K562 (cell line): ENCODE data around the gene UBE2N. TPM values are rescaled to one million over a fixed set of nuclear protein-coding genes. Genes with fewer than 3 reads are reported as not detected.

ENCODE experiments used
- BCLAF1 ChIP-seq, 2 experiments: fragments of 450-650 bp in 1 of 2; IDR thresholded peaks; 2 replicates each; pipeline ENCODE4 v1.6.1; 2011 to 2017; ENCODE audit warnings: low read depth in 2 of 2, antibody characterized with exemption in 1 of 2, borderline replicate concordance in 1 of 2, low read length in 1 of 2, mild to moderate bottlenecking in 1 of 2, mixed read lengths in 1 of 2; ENCODE audit not compliant: control insufficient read depth in 1 of 2
- CHD2 ChIP-seq: IDR thresholded peaks from 2 replicates; pipeline ENCODE4 v1.6.1; 2011; ENCODE audit warnings: low read depth, low read length
- GATA2 ChIP-seq: sonication (generic); formaldehyde crosslinking; IDR thresholded peaks from 2 replicates; pipeline ENCODE4 v1.4.0; 2020; ENCODE audit warnings: mild to moderate bottlenecking, missing genetic modification reagents
- HOMEZ ChIP-seq: fragments of 250-450 bp; sonication (Bioruptor Pico); IDR thresholded peaks from 2 replicates; pipeline ENCODE4 v1.4.0; 2020; ENCODE audit warnings: mild to moderate bottlenecking, moderate library complexity
- KLF1 ChIP-seq: fragments of 450-650 bp; IDR thresholded peaks from 2 replicates; pipeline ENCODE4 v1.6.1; 2016; ENCODE audit warnings: missing genetic modification characterization, missing compliant biosample characterization
- MNT ChIP-seq, 2 experiments: fragments of 450-650 bp; conservative IDR thresholded peaks; 2 replicates each; pipeline ENCODE4 v1.6.1; 2017; ENCODE audit warnings: mild to moderate bottlenecking in 2 of 2, moderate library complexity in 2 of 2
- NFIC ChIP-seq: fragments of 450-650 bp; IDR thresholded peaks from 2 replicates; pipeline ENCODE4 v1.6.1; 2017; ENCODE audit warnings: mild to moderate bottlenecking, inconsistent platforms
- PYGO2 ChIP-seq: fragments of 450-650 bp; IDR thresholded peaks from 2 replicates; pipeline ENCODE4 v1.6.1; 2016; ENCODE audit warnings: mild to moderate bottlenecking, missing genetic modification characterization, moderate library complexity, missing compliant biosample characterization
- RBBP5 ChIP-seq: fragments of 200-600 bp; sonication (generic); IDR thresholded peaks from 2 replicates; pipeline ENCODE4 v1.6.1; 2012; ENCODE audit warnings: borderline replicate concordance, mild to moderate bottlenecking, low read length, control low read depth, inconsistent platforms; ENCODE audit not compliant: insufficient read depth, poor library complexity, severe bottlenecking
- SAP30 ChIP-seq: fragments of 200-600 bp; sonication (generic); IDR thresholded peaks from 2 replicates; pipeline ENCODE4 v1.6.1; 2012; ENCODE audit warnings: borderline replicate concordance, low read depth, mild to moderate bottlenecking, moderate library complexity, low read length, control low read depth, inconsistent platforms; ENCODE audit not compliant: insufficient read depth, poor library complexity, severe bottlenecking
- SMARCA5 ChIP-seq: fragments of 450-650 bp; IDR thresholded peaks from 2 replicates; pipeline ENCODE4 v1.6.1; 2016
- TAL1 ChIP-seq: fragments of 450-650 bp; IDR thresholded peaks from 2 replicates; pipeline ENCODE4 v1.6.1; 2016; ENCODE audit warnings: mild to moderate bottlenecking
- ZNF561 ChIP-seq: fragments of 450-650 bp; formaldehyde crosslinking; conservative IDR thresholded peaks from 2 replicates; pipeline ENCODE4 v1.4.0; 2020; ENCODE audit warnings: mild to moderate bottlenecking, moderate library complexity
- ZNF707 ChIP-seq: fragments of 250-450 bp; sonication (Bioruptor Pico); conservative IDR thresholded peaks from 2 replicates; pipeline ENCODE4 v1.8.0; 2022; ENCODE audit warnings: inconsistent platforms, mild to moderate bottlenecking, moderate library complexity
- ZNF79 ChIP-seq: fragments of 250-450 bp; sonication (Bioruptor Pico); IDR thresholded peaks from 2 replicates; pipeline ENCODE4 v1.4.0; 2020; ENCODE audit warnings: low read depth, mild to moderate bottlenecking, moderate library complexity
- polyA plus RNA-seq, 8 experiments: library from polyadenylated mRNA; depleted of rRNA in 4 of 8; stranded (reverse) in 5 of 8; unstranded in 3 of 8; fragments of >200 nt; fragmentation: Nextera tagmentation in 2 of 8; fragmentation: Illumina TruSeq in 1 of 8; extraction: Ambion mirVana in 2 of 8; extraction: Trizol in 1 of 8; gene quantifications; 2 replicates each; pipeline versions ENCODE4 v1.2.1 to v1.2.3, GENCODE V29; 2011 to 2014; ENCODE audit warnings: inconsistent platforms in 1 of 8, missing spikeins in 1 of 8
- total RNA-seq, 7 experiments: library from RNA; depleted of rRNA in 6 of 7; stranded (reverse); fragments of >200 nt in 6 of 7; fragmentation: Illumina TruSeq in 2 of 7; extraction: Trizol in 2 of 7; gene quantifications; 2 replicates each; pipeline versions ENCODE4 v1.2.1 to v1.2.3, GENCODE V29; 2011 to 2021; ENCODE audit warnings: low replicate concordance in 1 of 7
- TF ChIP-seq, protein P1 (sequence below): fragments of 250-450 bp; sonication (Bioruptor Pico); IDR thresholded peaks from 2 replicates; pipeline ENCODE4 v1.9.0; 2021; ENCODE audit warnings: mild to moderate bottlenecking, inconsistent platforms
- TF ChIP-seq, protein P2 (sequence below): fragments of 450-650 bp; IDR thresholded peaks from 2 replicates; pipeline ENCODE4 v1.6.1; 2016

UBE2N gene
- total and polyA plus RNA-seq, 9 of the 15 experiments (the other 6 are each of a cell fraction or from before 2014, with no cell fraction given): 189 to 826 (median 260) TPM

GRCh38 chr12:93441617-93442410 lies at the start of gene UBE2N (continued):
- TF ChIP-seq KLF1 (tag) (no peak), BCLAF1 (IDR thresholded peaks at IDR 0.05; ENCODE audit: borderline replicate concordance in 1 of 2, control insufficient read depth in 1 of 2, low read depth in 2 of 2, low read length in 1 of 2) (0 out of 4 replicates have a peak, but pooled peaks of 1 of the 2 experiments have one; percentile 77), GATA2 (CRISPR knock-in tag) (no peak), HOMEZ (CRISPR knock-in tag) (no peak), NFIC (peak; percentile 48), PYGO2 (tag) (no peak), RBBP5 (peak; percentile 95), ZNF707 (CRISPR knock-in tag) (no peak), CHD2 (peak; percentile 90), SAP30 (peak; percentile 70), TAL1 (no peak), MNT (conservative IDR thresholded peaks at IDR 0.05) (peak; percentile 82 to 93), ZNF79 (CRISPR knock-in tag) (no peak), ZNF561 (CRISPR knock-in tag) (no peak), SMARCA5 (no peak)
- TF ChIP-seq, protein P1, sequence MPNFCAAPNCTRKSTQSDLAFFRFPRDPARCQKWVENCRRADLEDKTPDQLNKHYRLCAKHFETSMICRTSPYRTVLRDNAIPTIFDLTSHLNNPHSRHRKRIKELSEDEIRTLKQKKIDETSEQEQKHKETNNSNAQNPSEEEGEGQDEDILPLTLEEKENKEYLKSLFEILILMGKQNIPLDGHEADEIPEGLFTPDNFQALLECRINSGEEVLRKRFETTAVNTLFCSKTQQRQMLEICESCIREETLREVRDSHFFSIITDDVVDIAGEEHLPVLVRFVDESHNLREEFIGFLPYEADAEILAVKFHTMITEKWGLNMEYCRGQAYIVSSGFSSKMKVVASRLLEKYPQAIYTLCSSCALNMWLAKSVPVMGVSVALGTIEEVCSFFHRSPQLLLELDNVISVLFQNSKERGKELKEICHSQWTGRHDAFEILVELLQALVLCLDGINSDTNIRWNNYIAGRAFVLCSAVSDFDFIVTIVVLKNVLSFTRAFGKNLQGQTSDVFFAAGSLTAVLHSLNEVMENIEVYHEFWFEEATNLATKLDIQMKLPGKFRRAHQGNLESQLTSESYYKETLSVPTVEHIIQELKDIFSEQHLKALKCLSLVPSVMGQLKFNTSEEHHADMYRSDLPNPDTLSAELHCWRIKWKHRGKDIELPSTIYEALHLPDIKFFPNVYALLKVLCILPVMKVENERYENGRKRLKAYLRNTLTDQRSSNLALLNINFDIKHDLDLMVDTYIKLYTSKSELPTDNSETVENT: peak; percentile 50
- TF ChIP-seq, protein P2, sequence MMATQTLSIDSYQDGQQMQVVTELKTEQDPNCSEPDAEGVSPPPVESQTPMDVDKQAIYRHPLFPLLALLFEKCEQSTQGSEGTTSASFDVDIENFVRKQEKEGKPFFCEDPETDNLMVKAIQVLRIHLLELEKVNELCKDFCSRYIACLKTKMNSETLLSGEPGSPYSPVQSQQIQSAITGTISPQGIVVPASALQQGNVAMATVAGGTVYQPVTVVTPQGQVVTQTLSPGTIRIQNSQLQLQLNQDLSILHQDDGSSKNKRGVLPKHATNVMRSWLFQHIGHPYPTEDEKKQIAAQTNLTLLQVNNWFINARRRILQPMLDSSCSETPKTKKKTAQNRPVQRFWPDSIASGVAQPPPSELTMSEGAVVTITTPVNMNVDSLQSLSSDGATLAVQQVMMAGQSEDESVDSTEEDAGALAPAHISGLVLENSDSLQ: no peak
